ENCODE data around the gene PGBD1. TPM values are rescaled to one million over a fixed set of nuclear protein-coding genes. Genes with fewer than 3 reads are reported as not detected.

Gene PGBD1
- total RNA-seq, 3 donors from 2014 or later (not counting 1 experiment from before 2014, with no cell fraction given), result 1.1 to 1.5 (median 1.1) TPM

GRCh38 chr6:28349892-28350737 lies 68.7 kb downstream of the PGBD1 start, which contains the start of gene ZKSCAN3:
Gene ZKSCAN3, plus strand, starts transcription at chr6:28349947. Its CDS starts 9,640 bp downstream, at chr6:28359587.
- Mint-ChIP-seq H3K4me1 (peaks cover 24 to 27% of the 10 kb centered on the region in 2 donors), H3K9me3 (no peaks in the 10 kb centered on the region), H3K27me3 (ENCODE audit: low read depth in 2 of 2) (peaks cover 9 to 18% of the 10 kb centered on the region in 2 donors), H3K4me3 (peak within 1 kb of the TSS; percentile 100), H3K27ac (peak within 1 kb of the TSS; percentile 95 to 97), H3K36me3 (no peaks in the 10 kb centered on the region)
- H3K4me1 ChIP-seq (ENCODE audit: control insufficient read depth, insufficient read depth, low read length), result peaks cover 13% of the 10 kb centered on the region
- WGBS (ENCODE audit: insufficient coverage), result 0% methylated on average over 28 of the region's 30 CpGs
- DNase-seq (peak; percentile 76 to 86), ATAC-seq (peak; percentile 94 to 100 (median 99))
- no peak for TF ChIP-seq CTCF (IDR thresholded peaks at IDR 0.05)
- intact Hi-C loops (cut with micrococcal nuclease), result loop anchor here (1.0 to 10.0 kb wide), 3 partner anchors 15 to 455 kb away; partner anchors contain the start of gene ZSCAN12
- peak within 1 kb of the TSS; percentile 75 for H3K4me3 ChIP-seq (ENCODE audit: low read length)
- no peaks in the 10 kb centered on the region for H3K36me3 ChIP-seq (ENCODE audit: control insufficient read depth, insufficient read depth, low read length)
- H3K9me3 ChIP-seq (ENCODE audit: control insufficient read depth, insufficient read depth, low read length), result no peaks in the 10 kb centered on the region
- H3K27me3 ChIP-seq (ENCODE audit: control insufficient read depth, insufficient read depth, low read length), result no peaks in the 10 kb centered on the region
- H3K27ac ChIP-seq (ENCODE audit: low read length), result peak within 1 kb of the TSS; percentile 44

- no peaks in the 10 kb centered on the region for H3K9me3 ChIP-seq (ENCODE audit: control insufficient read depth, insufficient read depth, low read length)
- ATAC-seq, result no peak
- no peaks in the 10 kb centered on the region for H3K9me3 Mint-ChIP-seq
- no peaks in the 10 kb centered on the region for H3K36me3 ChIP-seq (ENCODE audit: control insufficient read depth, insufficient read depth, low read length)
- H3K27me3 Mint-ChIP-seq (ENCODE audit: low read depth in 2 of 2), result peaks cover 9 to 12% of the 10 kb centered on the region in 2 donors
- no peak for DNase-seq
- TF ChIP-seq CTCF (IDR thresholded peaks at IDR 0.05), result no peak
- intact Hi-C loops (cut with micrococcal nuclease), result loop anchor here (10.0 kb wide), 1 partner anchor 456 kb away; a partner anchor contains a TSS
- no peaks in the 10 kb centered on the region for H3K36me3 Mint-ChIP-seq
- peaks cover 33 to 37% of the 10 kb centered on the region in 2 donors for H3K4me1 Mint-ChIP-seq
- H3K27ac ChIP-seq (ENCODE audit: low read length), result no peak overlapping the region
- H3K4me1 ChIP-seq (ENCODE audit: control insufficient read depth, insufficient read depth, low read length), result peaks cover 21% of the 10 kb centered on the region
- no peak overlapping the region for H3K4me3 ChIP-seq (ENCODE audit: low read length)
- peak overlapping the region; percentile 100 for H3K4me3 Mint-ChIP-seq
- H3K27me3 ChIP-seq (ENCODE audit: control insufficient read depth, insufficient read depth, low read length), result no peaks in the 10 kb centered on the region
- no CpG with 5 or more reads among the region's 2 CpGs for WGBS (ENCODE audit: insufficient coverage)
- peak overlapping the region; percentile 95 to 97 for H3K27ac Mint-ChIP-seq
These were observed 69.7 kb downstream of the PGBD1 start for GRCh38 chr6:28351087-28351486.

- intact Hi-C loops (cut with micrococcal nuclease), result loop anchor here (10.0 kb wide), 1 partner anchor 457 kb away; a partner anchor contains a TSS
- DNase-seq, result no peak
- no peak for TF ChIP-seq CTCF (IDR thresholded peaks at IDR 0.05)
- Mint-ChIP-seq H3K27ac (peak overlapping the region; percentile 8 to 95), H3K27me3 (ENCODE audit: low read depth in 2 of 2) (peaks cover 8 to 9% of the 10 kb centered on the region in 2 donors), H3K4me1 (peaks cover 37 to 39% of the 10 kb centered on the region in 2 donors), H3K36me3 (no peaks in the 10 kb centered on the region), H3K9me3 (no peaks in the 10 kb centered on the region), H3K4me3 (peak overlapping the region; percentile 100)
- ATAC-seq, result no peak
- Histone ChIP-seq H3K36me3 (ENCODE audit: control insufficient read depth, insufficient read depth, low read length) (no peaks in the 10 kb centered on the region), H3K4me1 (ENCODE audit: control insufficient read depth, insufficient read depth, low read length) (peaks cover 25% of the 10 kb centered on the region), H3K4me3 (ENCODE audit: low read length) (no peak overlapping the region), H3K27me3 (ENCODE audit: control insufficient read depth, insufficient read depth, low read length) (no peaks in the 10 kb centered on the region), H3K9me3 (ENCODE audit: control insufficient read depth, insufficient read depth, low read length) (no peaks in the 10 kb centered on the region), H3K27ac (ENCODE audit: low read length) (no peak overlapping the region)
- WGBS (ENCODE audit: insufficient coverage), result 80% methylated on average over 1 of the region's 2 CpGs
These were observed 70.1 kb downstream of the PGBD1 start for GRCh38 chr6:28351493-28351925.

Other genes starting within 250 kb of the PGBD1 start
- gene ZNF165, start 201.0 kb upstream of the PGBD1 start, total RNA-seq, result 1 to 10 TPM in 1 of 3 donors, under 1 TPM in 2; 0.61 to 2.2 (median 0.85) TPM
- 1 to 10 TPM; 7.7 to 9.1 (median 7.8) TPM for gene ZSCAN16, start 157.0 kb upstream of the PGBD1 start, total RNA-seq
- gene ZKSCAN8, start 139.7 kb upstream of the PGBD1 start, total RNA-seq, result 10 to 100 TPM; 38.0 to 42.5 (median 39.2) TPM
- 10 to 100 TPM; 17.7 to 20.0 (median 18.7) TPM for gene ZSCAN9, start 56.3 kb upstream of the PGBD1 start, total RNA-seq
- 1 to 10 TPM; 1.6 to 4.2 (median 2.9) TPM for gene ZKSCAN4, start 29.3 kb upstream of the PGBD1 start, total RNA-seq
- gene NKAPL, start 22.3 kb upstream of the PGBD1 start, total RNA-seq, result under 1 TPM in 2 of 3 donors, not detected in 1; 0.31 to 0.36 TPM
- 10 to 100 TPM; 13.7 to 24.4 (median 15.4) TPM for gene ZSCAN26, start 14.4 kb upstream of the PGBD1 start, total RNA-seq
- 1 to 10 TPM in 1 of 3 donors, under 1 TPM in 2; 0.65 to 2.2 (median 0.72) TPM for gene ZSCAN31, start 54.6 kb downstream of the PGBD1 start, total RNA-seq
- gene ZKSCAN3, start 68.4 kb downstream of the PGBD1 start, total RNA-seq, result 1 to 10 TPM; 3.1 to 6.0 (median 4.7) TPM
- gene ZSCAN12, start 118.2 kb downstream of the PGBD1 start, total RNA-seq, result 1 to 10 TPM; 3.5 to 4.9 (median 3.9) TPM
- gene ZSCAN23, start 161.9 kb downstream of the PGBD1 start, total RNA-seq, result under 1 TPM in 2 of 3 donors, not detected in 1; 0.36 to 0.55 TPM
- gene GPX6, start 234.2 kb downstream of the PGBD1 start, total RNA-seq, result not detected
- gene GPX5, start 244.3 kb downstream of the PGBD1 start, total RNA-seq, result not detected